HG03064 (cell line): ENCODE results near the gene CHCHD6.

Source experiments
- ATAC-seq: cut with Tn5 transposase; IDR thresholded peaks from one replicate; pipeline ENCODE4 v1.9.1; 2021; ENCODE audit warnings: low read depth; ENCODE audit not compliant: unreplicated experiment

Gene CHCHD6

DNA sequence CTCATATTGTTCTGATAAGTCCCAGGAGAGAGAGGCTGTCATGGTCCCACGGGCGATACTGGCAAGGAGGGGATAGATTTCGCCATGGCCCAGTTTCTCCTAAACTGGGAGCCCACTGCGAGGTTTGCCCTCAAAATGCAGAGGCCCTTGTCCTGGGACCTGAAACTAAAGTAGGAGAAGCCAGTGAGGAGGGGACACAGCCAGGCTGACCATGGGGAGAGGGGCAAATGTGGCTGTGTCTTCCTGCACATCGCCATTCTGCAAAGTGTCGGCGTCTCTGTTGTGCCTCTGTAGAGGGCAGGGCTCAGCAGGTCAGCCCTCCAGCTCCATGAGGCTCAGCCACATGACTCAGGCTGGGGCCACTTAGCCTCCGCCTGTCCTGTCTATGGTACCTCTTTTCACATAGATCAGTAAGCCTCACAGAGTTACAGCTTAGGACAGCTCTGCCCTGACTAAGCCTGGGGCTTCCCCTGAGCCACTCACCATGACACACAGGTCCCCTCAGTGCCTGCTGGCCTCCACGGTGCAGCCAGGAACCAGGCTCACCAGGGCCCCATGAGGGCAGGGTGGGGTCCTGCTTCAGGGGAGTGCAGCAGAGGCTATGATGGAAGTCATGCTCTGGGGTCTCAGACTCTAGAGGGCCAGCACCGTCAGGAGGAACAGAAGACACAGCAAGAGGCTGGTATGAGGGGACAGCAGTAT lies 250.3 kb downstream of the CHCHD6 start:
- peak; percentile 51 for ATAC-seq

DNA sequence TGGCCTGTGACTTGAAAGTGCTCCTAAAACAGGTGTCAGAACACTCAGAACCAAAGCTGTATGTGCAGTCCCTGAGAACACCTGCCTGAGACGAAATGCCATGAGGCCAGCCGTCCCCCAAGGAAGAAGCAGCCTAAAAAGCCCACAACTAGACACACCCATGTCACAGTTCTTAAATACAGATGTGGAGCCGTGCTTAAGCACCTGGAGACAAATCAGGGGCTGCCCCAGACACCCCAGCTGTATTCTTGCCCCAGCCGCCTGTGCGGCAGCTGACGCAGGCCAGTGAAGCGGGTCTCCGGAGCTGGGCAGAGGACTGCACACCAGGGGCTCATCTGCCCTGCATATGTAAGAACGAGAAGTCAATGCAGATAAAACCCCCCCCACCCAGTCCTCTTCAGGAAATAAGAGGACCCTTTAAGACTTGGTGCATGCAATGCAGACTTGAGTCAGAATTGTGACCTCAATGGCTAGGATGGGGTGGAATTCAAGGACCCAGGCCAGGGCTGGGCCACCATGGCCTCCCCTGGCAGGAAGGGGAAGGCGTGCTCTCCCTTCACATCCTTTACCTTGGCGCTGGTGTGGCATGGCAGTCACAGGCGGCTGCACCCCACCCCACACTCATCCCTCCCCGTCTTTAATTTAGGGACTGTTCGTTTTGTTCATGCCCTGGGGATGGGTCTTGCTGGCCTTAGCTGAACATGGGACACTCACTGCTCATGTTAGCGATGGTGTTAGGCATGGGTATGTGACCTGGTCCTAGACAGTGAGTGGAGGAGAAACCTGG lies 251.2 kb downstream of the CHCHD6 start:
- peak; percentile 72 for ATAC-seq

DNA sequence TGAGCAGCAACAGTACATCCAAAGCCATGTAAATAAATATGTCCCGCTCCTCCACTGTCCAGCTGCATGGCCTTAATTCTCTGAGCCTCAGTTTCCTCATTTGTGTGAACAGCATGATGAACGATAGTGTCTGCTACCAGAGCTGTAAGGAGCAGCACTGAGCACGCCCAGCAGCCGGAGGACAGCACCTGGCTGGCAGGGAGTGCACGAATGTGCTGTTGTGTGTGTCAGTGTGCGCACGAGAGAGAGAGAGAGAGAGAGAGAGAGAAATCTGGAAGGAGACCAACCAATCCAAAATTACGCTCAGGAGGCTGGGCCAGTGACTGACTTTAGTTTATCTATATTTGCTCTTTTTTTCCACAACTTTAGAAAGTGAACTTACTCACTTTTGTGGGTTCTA lies 252.3 kb downstream of the CHCHD6 start:
- no peak for ATAC-seq

DNA sequence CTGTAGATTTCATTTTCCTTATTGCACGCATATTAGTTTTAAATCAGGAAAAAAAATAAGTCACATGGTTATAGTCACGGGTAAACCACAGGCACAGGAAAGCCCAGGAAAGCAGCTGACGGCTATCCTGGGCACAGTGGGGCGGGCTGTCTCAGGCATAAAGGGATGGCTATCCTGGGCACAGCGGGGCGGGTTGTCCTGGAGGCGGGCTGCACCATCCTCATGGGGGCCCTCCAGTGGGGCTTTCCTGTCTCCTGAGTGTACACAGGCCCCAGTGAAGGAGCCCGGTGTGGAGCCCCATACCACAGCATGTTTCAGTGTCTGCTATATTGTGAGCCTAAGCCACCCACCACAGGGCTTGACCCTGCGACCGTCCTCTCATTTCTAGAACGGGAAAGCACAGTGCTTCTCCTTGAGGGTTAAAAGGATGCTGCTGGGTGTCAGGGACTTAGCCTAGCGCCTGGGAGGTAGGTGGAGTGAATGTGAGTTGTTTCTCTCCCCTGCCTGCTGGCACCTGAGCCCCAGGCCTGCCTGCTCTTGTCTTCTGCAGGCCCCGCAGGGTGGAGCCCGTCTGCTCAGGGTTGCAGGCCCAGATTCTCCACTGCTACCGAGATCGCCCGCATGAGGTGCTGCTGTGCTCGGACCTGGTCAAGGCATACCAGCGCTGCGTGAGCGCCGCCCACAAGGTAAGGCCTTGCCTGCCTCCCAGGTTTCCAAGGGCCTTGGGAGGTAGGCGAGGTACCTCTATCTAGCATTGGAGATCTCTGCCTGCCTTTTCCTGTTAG lies 253.0 kb downstream of the CHCHD6 start:
- ATAC-seq, result no peak

DNA sequence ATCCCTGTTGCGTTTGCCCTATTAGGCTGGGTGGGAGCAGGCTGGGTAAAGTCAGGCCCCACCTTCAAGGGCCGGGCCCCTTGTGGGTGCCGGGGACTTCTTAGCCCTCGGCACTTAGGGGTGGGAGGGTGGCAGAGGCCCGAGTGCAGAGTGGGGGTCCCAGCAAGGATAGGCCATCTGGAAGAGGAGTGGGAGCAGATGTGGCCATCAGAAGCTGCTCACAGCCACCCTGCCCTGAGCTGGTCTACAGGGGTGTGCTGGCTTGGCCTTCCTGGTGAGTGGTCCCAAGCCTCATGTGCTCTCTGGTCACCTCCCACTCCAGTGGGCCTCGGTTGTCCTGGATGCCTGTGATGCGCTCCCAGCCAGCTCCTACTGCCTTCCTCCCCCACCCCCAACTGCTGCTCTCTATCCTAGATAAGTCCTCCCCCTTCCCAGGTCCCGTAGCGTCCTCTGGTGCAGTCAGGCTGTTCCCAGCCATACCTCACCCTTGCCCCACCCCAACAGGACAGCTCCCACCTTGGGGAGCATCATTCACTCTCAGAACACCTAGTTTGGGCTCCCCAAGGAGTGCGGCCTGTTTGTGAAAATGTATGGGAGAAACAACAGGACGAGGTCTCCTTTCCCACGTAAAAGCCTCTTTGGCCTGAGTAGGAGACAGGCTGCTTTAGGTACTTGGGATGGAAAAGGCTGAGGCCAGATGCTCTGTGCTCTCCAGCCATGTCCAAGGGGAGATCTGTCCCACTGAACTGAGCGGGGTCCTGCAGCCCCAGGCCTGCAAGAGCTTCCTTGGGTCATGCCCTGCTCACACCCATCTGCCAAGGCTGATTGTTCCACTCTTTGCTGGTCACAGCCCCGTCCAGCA lies 254.0 kb downstream of the CHCHD6 start:
- no peak for ATAC-seq

DNA sequence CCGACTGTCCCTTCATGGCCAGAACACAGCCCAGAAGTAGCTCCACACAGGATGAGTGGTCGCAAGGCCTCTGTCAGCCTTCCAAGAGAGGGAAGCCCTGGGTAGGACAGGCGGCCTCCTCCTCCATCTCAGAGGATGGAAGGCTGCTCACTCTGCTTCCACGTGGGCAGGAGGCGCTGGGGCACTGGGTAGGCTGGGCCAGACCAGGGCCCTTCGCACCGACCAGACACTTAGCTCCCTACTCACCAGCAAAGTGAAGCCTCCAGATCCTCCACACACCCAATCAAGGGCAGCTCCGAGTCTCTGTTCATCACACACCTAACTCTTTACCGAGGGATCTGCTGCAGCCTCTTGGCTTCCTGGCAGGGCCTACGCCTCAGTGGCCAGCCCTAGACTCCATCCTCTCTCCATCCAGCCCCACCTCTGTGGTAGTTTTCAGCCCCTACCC lies 254.6 kb downstream of the CHCHD6 start:
- ATAC-seq, result no peak

DNA sequence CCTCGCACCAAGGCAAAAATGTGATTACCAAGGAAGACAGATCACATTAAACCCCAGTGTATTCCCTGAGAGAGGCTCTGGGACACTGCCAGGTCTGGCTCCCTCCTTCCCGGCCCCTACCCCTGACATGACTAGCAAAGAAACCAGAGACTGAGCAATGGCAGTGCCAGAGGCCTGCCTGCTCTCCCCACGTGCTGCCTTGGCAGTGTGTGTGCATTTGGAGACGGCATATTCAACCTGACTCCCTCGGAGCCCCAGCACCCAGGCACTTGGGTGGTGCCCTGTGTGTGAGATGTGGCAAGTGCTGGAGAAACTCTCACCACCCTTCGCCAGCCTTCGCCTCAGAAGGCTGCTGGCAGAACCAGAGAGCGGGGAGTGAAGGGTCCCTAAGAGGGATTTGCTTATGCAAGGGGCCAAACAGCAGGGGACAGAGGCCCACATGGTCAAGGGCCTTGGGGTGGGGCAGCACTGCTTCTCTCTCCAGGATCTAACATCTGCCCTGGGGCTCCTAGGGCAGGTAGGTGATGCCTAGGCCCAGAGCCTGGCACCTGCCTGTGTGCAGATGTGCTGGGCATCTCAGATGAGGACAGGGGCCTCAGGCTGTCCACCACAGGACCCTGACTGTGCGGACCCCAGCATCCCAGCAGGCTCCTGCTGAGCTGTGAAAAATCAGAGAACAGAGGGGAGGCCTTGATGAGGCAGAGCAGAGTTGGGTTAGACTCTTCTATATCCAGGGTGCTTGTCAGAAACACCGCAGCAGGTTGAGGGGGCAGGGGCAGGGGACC lies 255.3 kb downstream of the CHCHD6 start:
- no peak for ATAC-seq

DNA sequence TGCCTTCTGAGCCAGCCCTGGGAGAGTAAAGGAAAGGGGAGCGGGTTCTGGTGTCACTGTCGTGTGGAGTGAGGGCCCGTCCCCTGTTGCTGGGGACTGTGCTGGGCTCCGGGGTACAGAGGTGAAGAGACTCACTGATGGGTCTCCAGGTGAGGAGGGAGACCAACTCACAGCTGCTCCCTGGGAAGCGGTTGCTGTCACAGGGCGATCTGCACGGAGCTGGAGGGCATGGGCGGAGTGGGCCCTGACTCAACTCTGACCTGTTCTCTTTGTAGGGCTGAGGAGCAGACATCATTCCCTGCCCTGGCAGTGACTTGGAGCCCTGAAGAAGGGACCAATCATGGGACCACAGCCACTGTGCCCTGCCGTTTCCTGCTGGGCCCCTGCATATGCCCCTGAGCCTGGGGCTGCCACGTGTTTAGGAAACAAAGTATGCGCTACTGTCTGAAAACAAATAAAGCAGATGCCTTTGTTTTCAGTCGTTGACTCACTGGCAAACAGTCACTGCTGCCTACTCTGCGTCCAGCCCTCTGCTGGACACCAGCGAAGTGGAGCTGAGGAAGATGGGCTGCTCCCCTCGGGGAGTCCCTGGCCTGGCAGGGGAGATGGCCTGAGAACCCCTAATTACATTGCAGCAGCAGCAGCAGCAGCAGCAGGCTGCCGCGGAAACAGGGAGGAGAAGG lies 256.0 kb downstream of the CHCHD6 start:
- no peak for ATAC-seq

DNA sequence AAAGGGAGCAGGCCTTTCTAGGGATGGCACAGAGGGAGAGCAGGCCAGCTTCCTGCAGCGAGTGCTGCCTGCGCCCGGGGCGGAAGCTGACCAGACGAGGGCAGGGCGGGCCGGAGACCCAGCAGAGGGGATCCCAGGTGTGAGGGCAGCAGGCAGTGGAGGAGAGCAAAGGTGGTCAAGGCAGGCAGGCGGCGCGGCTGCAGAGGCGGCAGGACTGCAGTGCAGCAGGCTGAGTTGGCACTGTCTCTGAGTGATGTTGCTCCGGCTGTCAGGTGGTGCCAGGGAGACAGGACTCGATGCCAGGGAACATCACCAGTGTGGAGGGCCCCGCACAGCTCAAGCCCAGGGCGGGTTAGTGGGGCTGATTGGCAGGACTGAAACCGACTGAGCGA lies 256.6 kb downstream of the CHCHD6 start:
- ATAC-seq, result no peak

DNA sequence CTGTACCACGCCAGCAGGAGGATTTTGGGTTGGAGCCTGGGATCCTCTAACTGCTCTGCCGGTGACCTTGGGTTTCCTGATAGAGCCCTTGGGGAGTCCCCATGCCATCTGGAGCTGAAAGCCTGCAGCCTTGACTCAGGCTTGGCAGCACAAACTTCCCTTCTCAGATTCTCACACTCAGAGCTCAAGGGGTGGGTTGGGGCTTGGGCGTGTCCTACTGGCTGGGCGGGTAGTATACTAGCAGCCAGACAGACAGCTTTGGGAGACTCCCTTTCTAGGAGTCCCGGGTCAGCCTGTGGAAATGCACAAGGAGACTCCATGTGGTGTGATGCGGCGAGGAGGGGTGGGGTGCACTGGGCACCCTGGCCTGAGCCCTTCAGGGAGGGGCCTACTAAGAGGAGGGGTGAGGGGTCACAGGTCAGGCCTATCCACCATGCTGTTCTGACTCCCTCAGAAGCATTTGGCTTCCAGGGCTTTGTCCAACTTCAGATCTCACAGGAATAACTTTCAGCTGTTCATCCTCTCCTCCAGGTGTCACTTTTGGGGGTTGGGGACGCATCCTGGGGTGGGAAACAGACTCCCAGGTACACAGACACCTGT lies 257.3 kb downstream of the CHCHD6 start:
- no peak for ATAC-seq

DNA sequence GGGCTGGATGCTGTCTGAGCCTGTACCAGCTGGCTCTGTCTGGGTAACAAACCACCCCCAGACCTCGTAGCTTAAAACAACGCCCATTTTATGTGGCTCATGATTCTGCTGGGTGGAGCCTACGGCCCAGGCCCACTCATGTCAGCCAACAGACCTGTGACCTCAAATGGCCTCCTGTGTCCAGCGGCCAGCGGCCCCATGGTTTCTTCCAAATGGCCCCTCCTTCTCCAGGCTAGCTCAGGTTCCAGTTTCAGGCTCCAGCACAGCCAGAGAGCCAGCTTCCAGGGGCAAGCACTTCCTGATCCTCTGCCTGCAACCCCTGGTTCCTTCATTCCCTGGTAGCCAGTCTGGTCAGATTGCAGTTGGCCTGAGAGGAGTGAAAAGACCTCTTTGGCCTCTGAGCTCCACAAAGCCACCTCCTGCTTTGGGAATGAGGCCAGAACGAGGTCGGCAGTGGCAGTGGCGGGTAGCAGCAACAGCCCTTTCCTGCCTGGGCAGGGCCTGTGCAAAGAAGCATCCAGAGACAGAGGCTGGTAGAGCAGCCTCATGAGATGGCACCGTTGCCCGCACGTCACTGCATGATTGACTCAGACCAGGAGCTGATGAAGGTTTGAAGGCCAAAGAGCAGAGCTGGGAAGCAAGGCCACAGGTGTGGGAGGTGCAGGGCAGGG lies 257.9 kb downstream of the CHCHD6 start:
- no peak for ATAC-seq

DNA sequence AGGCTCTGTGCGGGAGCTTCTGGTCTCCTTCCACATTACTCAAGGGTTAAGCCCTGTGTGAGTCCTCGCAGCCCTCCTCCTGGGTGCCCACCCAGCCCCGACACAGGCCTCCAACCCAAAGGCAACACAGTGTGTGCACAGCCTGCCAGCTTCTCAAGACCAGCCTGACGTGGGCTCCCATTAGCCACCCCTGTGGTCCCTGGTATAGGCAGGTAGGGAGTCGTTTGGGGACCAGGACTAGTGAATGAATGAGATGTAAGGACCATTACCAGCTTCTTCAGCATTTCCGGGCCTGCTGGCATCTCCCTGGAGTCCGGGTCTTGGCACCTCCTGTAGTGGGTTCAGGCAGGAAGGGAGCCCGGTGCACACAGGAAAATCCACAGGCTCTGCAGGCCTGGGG lies 258.7 kb downstream of the CHCHD6 start:
- no peak for ATAC-seq

DNA sequence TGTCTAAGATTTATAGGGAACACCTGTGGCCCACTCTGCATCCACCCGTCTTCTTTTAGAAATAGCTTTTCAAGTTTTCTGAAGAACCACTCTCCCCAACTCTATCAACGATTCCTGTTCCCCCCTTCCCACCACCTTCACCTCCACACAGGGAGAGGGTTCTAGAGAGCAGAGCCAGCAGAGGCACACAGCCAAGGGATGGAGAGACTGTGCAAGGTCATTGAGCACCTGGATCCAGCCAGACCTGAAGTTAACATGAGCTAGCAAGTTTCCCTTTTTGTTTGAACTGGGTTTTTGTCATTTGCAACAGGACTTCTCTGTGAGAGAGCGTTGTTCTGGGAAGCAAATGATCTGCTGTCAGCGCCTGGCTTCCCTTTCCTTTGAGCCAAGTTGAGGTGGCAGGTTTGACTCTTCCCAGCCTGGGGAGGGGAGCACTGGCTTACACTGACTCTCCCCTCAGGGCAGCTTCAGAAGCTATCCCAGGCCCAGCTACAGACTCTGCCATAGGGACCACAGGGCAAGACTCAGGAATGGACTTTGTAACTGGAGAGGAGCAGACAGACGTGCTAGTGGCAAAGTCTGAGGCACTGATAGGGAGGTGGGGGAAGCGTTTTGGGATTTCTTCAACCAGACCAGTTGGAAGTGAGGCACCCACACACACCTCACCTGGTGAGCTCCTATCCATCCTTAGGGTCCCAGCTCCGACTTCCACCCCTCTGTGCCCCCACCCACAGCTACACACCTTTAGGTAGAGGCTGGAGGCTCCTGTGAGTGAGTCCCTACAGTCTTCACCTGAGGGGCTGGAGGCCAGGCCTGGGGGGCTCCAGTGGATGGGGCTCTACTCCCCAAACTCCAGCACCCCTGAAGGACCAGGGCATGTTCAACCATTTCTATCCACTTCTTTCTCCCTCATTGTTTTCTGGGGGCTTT lies 259.5 kb downstream of the CHCHD6 start:
- no peak for ATAC-seq

DNA sequence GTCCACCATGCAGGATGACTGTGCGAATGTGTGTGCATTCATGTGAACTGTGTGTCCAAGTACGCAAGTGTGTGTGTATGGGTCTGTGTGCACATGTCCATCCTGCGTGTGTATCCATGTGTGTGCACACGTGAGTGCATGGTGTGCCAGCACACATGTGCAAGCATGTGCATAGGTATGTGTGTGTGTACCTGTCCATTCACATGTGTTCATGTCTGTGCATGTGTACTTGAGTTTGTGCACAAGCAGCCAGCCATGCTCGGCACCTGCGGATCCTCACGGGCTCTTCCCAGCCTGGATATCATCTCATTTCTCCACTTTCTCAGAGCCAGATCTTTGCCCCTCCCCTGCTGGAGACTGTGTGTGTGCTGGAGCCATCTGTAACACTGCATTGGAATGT lies 260.2 kb downstream of the CHCHD6 start:
- ATAC-seq, result no peak

DNA sequence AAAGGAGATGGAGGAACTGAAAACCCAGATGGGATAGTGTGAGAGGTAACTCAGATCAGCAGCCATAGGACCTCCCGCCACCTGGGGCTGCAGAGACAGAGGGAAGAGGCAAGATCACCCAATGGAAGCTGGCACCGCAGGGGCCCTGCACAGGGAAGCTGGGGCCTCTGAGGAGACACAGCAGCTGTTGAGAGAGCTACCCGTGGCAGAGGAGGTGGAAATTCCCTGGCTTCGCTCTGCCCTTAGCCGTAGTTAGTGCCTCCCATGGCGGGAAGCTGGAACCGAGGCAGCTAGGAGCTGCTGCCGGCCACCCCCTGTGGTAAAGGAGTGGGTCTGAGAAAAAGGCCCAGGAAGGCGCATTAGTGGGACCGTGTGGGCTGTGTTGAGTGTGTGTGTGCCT lies 260.9 kb downstream of the CHCHD6 start:
- no peak for ATAC-seq

DNA sequence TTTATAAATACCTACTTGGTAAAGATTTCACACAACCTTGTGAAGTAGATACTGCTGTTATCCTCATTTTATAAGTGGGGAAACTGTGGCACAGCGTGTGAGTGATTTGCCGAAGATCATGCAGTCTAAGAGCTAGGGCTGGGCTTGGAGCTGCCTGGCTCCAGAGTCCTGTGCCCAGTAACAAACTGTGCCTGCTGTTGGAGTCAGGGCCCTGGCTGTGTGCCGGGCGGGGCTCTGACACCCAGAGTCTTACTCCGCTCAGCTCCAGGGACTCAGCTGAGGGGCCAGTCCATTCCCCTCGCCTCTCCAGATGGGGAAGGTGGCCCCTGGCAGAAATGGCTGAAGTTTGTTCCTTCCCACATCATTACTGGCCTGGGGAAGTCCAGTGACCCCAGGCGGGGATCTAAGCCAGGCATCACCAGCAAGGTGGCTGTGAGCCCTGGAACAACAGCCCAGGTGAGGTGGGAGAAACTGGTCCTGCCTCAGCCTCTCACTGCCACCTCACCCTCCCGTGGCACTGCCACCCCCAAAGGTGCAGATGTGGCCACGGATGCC lies 261.6 kb downstream of the CHCHD6 start:
- ATAC-seq, result no peak

DNA sequence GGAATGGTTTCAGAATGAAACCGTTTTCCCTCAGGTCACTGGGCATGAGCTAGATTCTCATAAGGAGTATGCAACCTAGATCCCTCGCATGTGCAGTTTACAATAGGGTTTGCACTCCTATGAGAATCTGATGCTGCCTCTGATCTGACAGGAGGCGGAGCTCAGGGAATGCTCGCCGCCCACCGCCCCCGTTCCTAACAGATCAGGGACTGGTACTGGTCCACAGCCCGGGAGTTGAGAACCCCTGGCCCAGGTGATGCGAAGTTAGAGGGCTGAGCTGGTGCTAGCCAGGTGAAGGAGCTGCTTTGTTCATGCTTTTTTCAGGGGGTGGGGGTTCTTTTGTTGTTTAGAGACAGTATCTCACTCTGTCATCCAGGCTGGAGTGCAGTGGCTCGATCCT lies 263.3 kb downstream of the CHCHD6 start:
- no peak for ATAC-seq
